KOPT-K1 (cell line): ENCODE data around the gene NEURL3.

ENCODE experiments used
- H3K27ac ChIP-seq: fragments of 200-600 bp; sonication (generic); 2 replicates; pipeline ENCODE4 v1.5.1; 2016; ENCODE audit warnings: antibody characterized with exemption, mild to moderate bottlenecking, low read depth, low read length; ENCODE audit not compliant: poor library complexity, severe bottlenecking
- H3K36me3 ChIP-seq: fragments of 200-600 bp; sonication (generic); 2 replicates; pipeline ENCODE4 v1.5.1; 2017; ENCODE audit warnings: antibody characterized with exemption, mild to moderate bottlenecking, low read length, moderate library complexity; ENCODE audit not compliant: insufficient read depth
- H3K9me3 ChIP-seq: fragments of 200-600 bp; sonication (generic); 2 replicates; pipeline ENCODE4 v1.5.1; 2017; ENCODE audit warnings: antibody characterized with exemption, low read length, mild to moderate bottlenecking; ENCODE audit not compliant: insufficient read depth, poor library complexity, severe bottlenecking

Gene NEURL3

GRCh38 chr2:96547203-96547641 lies 42.1 kb upstream of the NEURL3 start:
- Histone ChIP-seq H3K27ac (no peak overlapping the region), H3K36me3 (peaks cover 85% of the 10 kb centered on the region), H3K9me3 (no peaks in the 10 kb centered on the region)

GRCh38 chr2:96546797-96547196 lies 41.6 kb upstream of the NEURL3 start:
- peaks cover 85% of the 10 kb centered on the region for H3K36me3 ChIP-seq
- H3K9me3 ChIP-seq = no peaks in the 10 kb centered on the region
- H3K27ac ChIP-seq = no peak overlapping the region

GRCh38 chr2:96546321-96546720 lies 41.2 kb upstream of the NEURL3 start:
- peaks cover 85% of the 10 kb centered on the region for H3K36me3 ChIP-seq
- no peak overlapping the region for H3K27ac ChIP-seq
- H3K9me3 ChIP-seq = no peaks in the 10 kb centered on the region

GRCh38 chr2:96542357-96542977 lies 37.3 kb upstream of the NEURL3 start:
- Histone ChIP-seq H3K9me3 (no peaks in the 10 kb centered on the region), H3K36me3 (peaks cover 47% of the 10 kb centered on the region), H3K27ac (no peak overlapping the region)

- peaks cover 39% of the 10 kb centered on the region; the same call in 1 of the 2 replicates for H3K36me3 ChIP-seq
- H3K27ac ChIP-seq = no peak overlapping the region
- H3K9me3 ChIP-seq = no peaks in the 10 kb centered on the region
Measured at GRCh38 chr2:96541398-96542152, 36.4 kb upstream of the NEURL3 start.

- no peak overlapping the region for H3K27ac ChIP-seq
- no peaks in the 10 kb centered on the region for H3K9me3 ChIP-seq
- peaks cover 28% of the 10 kb centered on the region; the same call in 1 of the 2 replicates for H3K36me3 ChIP-seq
Measured at GRCh38 chr2:96540136-96540535, 35.0 kb upstream of the NEURL3 start.

GRCh38 chr2:96539215-96539920 lies 34.2 kb upstream of the NEURL3 start:
- Histone ChIP-seq H3K9me3 (no peaks in the 10 kb centered on the region), H3K27ac (peak overlapping the region; percentile 87), H3K36me3 (peaks cover 28% of the 10 kb centered on the region; the same call in 1 of the 2 replicates)

GRCh38 chr2:96538487-96539214 lies 33.5 kb upstream of the NEURL3 start:
- Histone ChIP-seq H3K27ac (peak overlapping the region; percentile 87), H3K9me3 (no peaks in the 10 kb centered on the region), H3K36me3 (peaks cover 24% of the 10 kb centered on the region; the same call in 1 of the 2 replicates)

GRCh38 chr2:96537734-96538486 lies 32.8 kb upstream of the NEURL3 start:
- Histone ChIP-seq H3K27ac (peak overlapping the region; percentile 87), H3K36me3 (peaks cover 17% of the 10 kb centered on the region; the same call in 1 of the 2 replicates)

GRCh38 chr2:96537066-96537733 lies 32.0 kb upstream of the NEURL3 start:
- no peaks in the 10 kb centered on the region for H3K9me3 ChIP-seq
- peak overlapping the region; percentile 87 for H3K27ac ChIP-seq
- H3K36me3 ChIP-seq = peaks cover 10% of the 10 kb centered on the region; the same call in 1 of the 2 replicates

More at GRCh38 chr2:96537734-96538486, 32.8 kb upstream of the NEURL3 start:
- H3K9me3 ChIP-seq = no peaks in the 10 kb centered on the region

- H3K36me3 ChIP-seq = peaks cover 3% of the 10 kb centered on the region; the same call in 1 of the 2 replicates
- H3K9me3 ChIP-seq = no peaks in the 10 kb centered on the region
- H3K27ac ChIP-seq = peak within 1 kb of the TSS; percentile 87
Measured at GRCh38 chr2:96536445-96537065, 31.4 kb upstream of the NEURL3 start, which contains the start of gene ARID5A. TSS of gene ARID5A (plus strand) at chr2:96536752. CDS start at chr2:96536827, 75 bp downstream.

GRCh38 chr2:96535331-96535730 lies 30.2 kb upstream of the NEURL3 start:
- Histone ChIP-seq H3K36me3 (no peaks in the 10 kb centered on the region), H3K9me3 (no peaks in the 10 kb centered on the region), H3K27ac (no peak overlapping the region)

- H3K27ac ChIP-seq = no peak overlapping the region
- no peaks in the 10 kb centered on the region for H3K36me3 ChIP-seq
- no peaks in the 10 kb centered on the region for H3K9me3 ChIP-seq
Measured at GRCh38 chr2:96534701-96535181, 29.6 kb upstream of the NEURL3 start.
